NCI-H1694 treated with DMSO at 0.1 percent for 48 hours (cell line): ENCODE measurements around the gene TSSK3.
"Not testable (repeated sequence)": the region's sequence is repeated elsewhere in the genome, so short reads cannot be mapped to it uniquely, and the experiment has no call there.

ENCODE experiments used
- DNase-seq: peaks from one replicate; lab custom pipeline; 2025; lab: John Stamatoyannopoulos, UW

Gene TSSK3

DNA sequence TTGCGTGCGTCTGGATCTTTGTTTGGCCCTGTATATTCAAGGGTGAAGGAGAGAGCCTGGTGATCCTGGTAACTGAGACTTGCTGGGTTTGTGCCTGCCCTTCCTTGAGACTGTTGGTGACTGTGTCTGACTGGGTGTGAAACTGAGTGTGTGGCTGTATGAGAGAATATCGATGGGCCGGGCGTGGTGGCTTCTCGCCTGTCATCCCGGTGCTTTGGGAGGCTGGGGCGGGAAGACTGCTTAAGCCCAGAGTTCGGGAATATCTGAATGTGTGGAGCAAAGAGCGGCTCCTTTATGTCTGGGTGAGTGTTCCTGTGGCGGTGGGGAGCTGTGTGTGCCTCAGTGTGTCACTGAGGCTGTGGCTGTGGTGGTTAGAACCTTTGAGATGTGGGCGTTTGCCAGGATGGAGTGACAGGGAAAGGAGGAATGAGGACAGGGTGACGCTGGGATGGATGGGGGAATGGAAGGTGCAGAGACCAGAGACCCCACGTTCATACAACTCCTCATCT, 23.6 kb upstream of the TSSK3 start:
- no peak for DNase-seq

DNA sequence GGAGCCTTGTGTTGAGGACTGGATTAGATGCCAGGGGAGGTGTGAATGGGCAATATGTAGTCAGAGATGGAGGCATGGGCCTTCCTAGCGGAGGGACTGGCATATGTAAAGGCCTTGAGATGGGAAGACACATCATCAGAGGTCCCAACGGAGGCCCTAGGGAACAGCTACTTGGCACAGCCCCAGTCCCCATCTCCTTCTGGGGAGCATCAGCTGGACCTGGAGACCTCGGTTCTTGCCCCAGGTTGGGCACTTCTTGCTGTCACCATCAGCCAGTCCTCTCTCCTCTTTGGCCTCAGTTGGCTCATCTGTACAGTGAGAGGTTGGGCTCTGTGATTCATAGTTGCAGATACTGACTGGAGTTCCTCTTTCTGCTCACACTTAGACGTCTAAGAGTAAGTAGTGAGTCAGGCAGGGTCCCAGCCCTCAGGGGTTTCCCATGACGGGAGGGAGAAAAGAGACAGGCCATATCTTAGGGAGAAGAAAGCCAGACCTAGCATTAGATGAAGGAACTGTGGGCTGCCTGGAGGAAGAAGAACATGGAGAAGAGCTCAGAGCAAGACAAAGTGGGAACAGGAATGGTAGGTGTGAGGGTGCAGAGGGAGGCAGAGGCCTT, 22.9 kb upstream of the TSSK3 start:
- DNase-seq, result no peak

DNA sequence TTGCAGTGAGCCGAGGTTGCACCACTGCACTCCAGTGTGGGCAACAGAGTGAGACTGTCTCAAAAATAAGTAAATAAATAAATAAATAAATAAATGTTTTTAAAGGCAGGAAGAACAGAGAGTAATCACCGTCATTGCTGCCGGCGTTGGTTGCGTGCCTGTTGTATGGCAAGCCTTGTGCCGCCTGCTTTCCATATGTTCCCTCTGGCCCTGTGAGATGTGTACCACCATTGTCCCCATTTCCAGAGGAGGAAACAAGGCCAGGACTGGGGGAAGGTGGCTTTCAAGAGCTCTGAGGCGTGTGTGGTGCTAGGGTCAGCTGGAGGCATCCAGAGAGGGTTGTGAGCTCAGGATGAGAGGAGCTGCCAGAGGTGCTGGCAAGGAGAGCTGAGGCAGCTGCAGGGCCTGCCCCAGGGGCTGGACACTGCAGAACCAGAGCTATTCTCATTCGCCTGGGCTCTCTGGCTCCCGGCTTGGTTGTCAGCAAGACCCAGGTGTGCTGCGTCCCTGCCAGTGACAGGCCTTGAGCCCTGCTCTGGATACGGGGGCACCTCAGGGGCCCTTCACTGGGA, 21.1 kb upstream of the TSSK3 start:
- DNase-seq, result no peak

DNA sequence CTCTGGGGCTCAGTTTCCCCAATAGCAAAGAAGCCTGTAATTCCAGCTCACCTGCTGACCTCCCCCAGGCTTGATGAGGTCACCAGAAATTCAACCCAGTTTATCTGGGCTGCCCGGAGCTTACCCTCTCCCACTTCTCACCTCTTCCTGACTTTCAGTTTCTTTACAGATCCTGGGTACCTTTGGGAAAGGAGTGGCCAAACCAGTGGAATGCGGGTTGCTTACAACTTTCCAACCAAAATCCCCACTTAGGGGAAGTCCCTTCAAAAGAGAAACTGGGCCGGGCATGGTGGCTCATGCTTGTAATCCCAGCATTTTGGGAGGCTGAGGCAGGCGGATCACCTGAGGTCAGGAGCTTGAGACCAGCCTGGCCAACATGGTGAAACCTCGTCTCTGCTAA, 20.4 kb upstream of the TSSK3 start:
- no peak for DNase-seq

DNA sequence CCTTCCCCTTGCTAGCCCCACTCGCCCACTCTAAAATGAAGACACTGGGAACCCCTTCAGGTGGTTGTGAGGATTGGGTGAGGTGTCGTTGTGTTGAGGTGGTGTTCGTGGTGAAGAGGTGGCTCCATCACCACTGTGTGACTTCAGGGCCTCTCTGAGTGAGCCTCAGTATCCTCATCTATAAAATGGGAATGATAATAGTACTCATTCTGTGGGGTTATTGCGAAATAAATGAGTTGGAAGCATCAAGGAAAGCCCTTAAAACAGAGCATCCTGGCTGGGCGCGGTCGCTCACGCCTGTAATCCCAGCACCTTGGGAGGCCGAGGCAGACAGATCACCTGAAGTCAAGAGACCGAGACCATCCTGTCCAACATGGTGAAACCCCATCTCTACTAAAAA, 19.6 kb upstream of the TSSK3 start:
- DNase-seq, result no peak

DNA sequence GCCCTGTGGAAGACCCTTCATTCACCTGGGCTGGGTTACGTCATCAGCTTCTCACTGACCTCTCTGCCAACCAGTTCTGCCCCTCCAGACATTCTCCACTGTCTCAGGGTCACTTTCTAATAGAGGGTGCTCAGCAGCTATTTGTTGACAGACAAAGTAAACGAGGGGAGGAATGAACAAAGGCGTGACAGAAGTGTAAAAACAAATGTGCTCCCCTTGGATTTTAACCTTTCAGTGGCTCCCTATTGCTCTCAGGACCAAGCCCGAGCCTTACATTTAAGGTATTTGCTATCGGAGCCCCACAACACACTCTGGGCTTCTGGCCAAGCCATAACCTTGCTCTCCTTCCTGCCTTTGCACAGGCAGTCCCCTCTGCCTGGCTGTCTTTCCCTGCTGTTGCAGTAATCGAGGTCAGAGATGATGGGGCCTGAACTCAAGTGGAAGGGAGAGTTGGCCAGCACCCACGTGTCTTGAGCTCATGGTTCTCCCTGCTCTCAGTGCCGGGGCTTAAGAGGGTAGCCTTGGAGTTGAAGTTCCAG, 17.0 kb upstream of the TSSK3 start:
- no peak for DNase-seq

DNA sequence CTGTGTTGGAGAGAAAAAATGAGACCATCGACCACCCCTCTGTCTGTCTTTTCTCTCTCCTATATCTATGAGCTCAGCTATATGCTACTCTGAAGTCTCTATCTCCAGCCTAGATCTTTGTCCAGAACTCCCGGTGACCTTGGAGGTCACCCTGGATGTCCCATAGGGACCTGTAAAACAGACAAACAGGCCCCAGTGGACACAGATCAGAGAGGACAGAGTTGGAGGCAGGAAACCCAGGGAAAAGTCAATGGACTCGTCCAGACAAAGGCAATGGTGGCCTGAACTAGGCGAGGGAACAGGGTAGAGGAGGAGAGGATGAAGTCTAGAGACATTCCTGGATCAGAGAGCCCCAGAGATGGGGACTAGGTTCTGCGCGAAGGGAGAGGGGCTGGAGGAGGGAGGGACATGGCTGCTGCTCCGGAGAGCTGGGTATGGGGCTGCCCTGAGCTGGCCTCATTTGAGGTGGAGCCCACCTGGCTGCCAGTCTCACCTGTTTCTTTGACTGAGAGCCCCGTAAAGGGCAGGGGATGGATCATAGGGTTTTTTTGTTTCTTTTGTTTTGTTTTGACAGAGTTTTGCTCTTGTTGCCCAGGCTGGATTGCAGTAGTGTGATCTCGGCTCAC, 15.7 kb upstream of the TSSK3 start:
- DNase-seq, result no peak

DNA sequence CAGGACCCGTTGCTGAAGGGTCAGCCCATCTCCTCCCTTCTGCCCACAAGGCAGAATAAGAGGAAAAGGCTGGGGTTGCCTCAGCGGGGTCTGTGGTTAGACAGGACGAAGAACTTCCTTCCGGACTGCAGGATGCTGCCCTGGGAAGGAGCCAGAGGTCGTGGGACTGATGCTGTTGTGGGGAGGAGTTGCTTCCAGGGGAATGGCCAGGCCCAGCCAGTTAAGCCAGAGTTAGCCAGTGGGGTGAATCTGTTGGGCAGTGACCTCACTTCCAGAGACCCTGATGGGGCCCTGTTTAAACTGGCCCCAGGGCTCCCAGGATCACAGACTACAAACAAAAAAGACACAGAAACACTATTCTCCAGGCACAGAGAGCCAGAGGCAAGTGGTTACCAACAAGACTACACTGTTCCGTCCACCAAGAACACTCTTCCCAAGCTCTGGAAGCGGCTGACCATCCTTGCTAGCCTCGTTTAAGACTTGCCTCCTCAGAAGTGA, 13.1 kb upstream of the TSSK3 start:
- DNase-seq, result no peak

DNA sequence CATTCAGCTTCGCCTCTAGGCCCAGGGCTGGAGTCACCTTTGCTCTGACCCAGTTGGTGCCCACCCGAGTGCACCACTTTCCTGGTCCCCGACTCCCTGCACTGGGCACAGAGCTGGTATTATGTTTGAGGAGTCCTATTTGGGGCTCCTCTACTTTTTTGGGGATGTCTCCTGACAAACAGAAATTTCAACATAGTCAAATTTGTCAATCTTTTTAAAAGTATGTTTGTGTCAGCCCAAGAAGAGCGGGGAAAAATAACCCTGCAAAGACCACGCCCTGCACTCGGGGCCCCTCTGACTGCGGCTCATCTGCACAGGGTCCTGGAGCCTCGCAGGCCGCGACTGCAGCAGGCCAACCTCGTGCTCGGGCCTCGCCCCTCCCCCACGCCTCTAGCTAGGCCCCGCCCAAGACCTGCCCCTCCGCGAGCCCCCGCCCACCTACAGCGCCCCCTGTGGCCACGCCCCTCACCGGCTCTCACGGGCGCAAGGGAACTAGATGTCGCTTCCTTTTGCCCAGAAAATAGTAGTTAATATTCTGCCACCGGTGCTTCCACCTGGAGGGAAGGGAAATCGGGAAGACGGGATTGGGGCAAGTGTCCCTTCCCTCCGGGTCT, 11.4 kb upstream of the TSSK3 start:
- no peak for DNase-seq

DNA sequence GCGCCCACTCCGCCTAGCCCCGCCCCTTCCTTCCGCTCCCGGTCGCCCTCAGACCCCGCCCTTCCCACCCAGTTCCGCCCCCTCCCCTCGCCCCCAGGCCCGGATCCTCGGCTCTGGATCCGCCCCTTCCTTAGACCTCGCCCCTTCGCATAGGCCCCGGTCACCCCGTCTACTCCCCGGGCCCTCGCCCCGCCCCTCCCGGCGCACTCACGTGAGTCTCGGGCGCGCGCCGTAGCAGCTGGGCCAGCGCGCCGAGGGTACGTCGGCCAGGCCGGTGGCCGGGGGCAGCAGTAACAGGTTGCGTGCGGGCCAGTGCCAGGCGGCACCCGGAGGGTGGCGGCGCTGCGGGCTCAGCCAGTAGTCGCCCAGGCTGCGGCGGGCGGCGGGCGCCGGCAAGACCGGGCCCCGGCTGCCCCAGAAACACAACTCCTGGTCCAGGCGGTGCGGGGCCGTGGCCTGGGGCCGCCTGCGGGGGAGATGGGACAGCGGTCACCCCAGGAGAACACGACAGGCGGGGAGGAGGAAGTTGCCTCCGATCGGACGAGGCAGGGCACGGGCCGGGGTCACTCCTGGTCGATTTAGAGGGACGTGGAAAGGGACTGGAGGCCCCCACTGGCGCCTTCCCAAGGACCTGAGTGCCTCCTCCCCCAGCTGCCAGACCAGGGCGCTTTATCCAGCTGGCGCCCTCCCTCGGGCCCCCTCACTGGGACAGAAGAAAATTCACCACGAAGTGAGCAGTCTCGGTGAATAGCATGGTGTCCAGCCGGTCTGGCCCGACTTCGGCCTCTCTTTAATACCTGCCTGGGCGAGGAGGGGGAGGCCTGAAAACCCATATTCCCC, 10.7 kb upstream of the TSSK3 start:
- DNase-seq, result peak; percentile 71

DNA sequence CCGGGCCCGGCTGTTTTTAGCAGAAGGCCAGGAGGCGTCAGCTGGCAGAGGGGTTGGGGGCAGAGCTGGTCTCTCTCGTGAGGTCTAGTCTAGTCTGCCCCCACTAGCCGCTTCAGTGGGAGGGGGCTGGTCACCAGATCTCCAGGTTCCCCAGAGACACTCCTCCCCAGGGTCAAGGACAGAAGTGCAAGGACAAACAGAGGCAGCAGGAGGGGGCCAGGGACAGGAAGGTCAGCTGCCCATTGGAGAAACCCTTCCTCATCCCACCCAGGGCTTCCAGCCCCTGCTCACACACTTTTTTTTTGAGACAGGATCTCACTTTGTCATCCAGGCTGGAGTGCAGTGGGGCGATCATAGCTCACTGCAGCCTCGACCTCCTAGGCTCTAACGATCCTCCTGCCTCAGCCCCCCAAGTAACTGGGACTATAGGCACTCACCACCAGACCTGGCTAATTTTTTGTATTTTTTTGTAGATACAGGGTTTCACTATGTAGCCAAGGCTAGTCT, 10.0 kb upstream of the TSSK3 start:
- DNase-seq, result no peak

DNA sequence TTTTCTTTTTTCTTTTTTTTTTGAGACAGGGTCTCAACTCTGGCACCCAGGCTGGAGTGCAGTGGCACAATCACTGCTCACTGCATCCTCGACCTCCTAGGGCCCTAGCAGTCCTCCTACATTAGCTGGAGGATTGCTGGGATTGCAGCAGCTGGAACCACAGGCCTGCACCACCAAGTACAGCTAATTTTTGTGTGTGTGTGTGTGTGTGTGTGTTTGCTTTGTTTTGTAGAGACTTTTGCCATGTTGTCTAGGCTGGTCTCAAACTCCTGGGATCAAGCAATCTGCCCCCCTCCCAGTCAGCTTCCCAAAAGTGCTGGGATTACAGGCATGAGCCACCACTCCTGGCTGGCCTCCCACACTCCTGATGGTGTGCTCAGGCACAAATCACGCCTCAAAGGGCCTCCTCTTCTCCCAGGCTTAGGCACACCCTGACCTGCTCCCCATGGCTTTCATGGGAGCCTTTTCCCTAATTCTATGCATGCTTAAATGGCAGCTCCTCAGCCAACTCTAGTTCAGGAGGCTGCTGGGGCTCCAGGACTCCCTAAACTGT, 9.4 kb upstream of the TSSK3 start:
- DNase-seq, result no peak

DNA sequence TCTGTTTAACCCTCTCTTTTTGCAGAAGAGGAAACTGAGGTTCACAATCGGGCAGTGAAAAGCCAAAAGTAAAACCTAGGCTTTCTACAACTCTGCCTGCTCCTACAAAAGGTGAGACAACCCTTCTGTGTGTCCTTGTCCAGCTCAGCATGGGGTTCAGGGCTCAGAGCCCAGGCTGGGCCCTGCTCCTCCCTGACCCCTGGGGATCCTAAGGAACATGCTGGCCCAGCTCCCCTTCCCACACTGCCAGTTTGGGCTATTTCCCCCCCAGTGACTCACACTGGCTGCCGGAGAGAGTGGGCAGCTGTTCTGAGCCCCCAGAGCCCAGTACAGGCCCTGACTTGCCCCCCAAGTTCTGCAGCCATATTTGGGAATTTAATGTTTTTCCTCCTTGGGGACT, 8.9 kb upstream of the TSSK3 start:
- DNase-seq, result no peak

DNA sequence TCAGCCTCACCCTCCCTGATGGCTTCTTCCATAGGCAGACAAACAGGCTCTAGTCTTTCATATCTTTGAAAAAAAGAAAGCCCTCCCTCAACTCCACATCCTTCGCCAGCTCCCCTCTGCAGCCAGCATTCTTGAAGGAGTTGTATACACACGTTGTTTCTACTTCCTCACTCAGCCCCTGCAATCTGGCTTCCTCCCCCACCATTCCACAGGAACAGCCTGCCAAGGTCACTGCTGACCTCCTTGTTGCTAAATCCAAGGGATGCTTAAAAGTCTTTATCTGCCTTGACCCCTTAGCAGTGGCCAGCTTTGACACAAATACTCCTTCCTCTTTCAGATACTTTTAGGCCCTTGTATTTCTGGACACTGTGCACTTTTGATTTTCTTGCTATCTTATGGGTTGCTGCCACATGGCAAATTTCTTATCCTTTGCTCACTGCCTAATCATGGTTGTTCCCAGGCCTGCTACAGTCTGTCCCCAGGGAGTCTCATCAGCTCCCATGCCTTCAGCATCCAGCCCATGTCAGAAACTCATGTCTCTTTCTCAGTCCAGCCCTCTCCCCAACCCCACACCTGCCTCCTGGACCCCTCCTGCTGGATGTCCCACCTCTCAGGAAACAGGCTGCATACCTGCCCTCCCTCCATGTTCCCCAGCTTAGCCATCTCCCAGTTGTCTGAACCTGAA, 8.3 kb upstream of the TSSK3 start:
- DNase-seq, result no peak

DNA sequence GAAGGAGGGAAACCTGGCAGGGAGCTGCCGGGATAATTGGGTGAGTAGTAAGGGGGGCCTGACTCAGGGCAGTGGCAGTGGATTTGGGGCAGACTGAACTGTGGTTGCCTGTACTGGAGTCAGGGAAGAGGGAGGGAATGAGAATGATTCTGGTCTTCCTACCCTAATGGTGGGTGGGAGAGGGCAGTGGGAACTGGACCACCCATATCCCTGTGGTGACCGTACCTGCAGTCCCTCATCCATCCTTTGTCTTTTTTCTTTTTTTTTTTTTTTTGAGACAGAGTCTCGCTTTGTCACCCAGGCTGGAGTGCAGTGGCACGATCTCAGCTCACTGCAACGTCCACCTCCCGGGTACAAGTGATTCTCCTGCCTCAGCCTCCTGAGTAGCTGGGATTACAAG, 6.6 kb upstream of the TSSK3 start:
- DNase-seq, result not testable (repeated sequence)

DNA sequence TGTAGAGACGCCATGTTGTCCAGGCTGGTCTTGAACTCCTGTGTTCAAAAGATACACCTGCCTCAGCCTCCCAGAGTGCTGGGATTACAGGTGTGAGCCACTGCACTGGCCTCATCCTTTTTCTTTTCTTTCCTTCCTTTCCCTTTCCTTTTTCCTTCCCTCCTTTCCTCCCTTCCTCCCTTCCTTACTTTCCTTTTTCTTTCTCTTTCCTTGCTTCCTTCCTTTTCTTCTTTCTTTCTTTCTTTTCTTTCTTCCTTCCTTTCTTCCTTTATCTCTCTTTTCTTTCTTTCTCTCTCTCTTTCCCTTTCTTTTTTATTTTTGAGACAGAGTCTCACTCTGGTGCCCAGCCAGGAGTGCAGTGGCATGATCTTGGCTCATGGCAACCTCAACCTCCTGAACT, 5.9 kb upstream of the TSSK3 start:
- DNase-seq, result no peak

DNA sequence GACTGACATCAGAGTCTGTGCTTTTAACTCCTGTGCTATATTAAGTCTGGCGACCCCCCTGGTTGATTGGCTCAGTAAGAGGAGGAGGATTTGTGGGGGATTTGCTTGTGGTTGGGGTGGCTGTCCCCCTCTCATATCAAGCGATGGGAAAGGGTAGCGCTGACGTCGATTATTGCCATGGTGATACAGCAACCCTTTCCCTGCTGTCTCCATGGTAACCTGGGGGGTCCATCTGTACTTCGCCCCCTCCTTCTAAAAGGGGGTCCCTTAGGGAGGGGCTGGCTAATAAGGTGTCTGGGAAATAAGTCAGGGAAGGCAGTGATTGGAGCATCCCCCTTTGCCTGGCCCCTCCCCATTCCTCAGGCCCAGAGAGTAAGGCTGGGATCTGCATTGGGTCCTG, 4.7 kb upstream of the TSSK3 start:
- DNase-seq, result no peak

DNA sequence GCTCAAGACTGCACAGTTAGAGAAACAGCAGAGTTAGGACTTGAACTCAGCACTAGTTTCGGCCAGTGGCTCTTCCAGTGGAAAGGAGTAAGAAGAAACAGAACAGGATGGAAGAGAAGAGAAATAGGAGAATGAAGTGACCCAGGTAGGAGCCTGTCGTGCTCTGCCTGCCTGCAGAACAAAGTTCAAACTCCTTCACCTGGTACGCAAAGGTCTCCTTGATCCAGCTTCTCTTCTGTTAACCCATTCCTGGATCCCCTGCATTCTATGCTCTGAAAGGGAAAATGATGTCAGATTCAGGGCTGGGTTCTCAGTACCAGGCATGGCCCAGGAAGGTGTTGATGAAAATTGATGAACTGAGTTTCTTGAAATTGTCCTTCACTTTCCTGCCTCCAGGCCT, 3.9 kb upstream of the TSSK3 start:
- DNase-seq, result no peak

DNA sequence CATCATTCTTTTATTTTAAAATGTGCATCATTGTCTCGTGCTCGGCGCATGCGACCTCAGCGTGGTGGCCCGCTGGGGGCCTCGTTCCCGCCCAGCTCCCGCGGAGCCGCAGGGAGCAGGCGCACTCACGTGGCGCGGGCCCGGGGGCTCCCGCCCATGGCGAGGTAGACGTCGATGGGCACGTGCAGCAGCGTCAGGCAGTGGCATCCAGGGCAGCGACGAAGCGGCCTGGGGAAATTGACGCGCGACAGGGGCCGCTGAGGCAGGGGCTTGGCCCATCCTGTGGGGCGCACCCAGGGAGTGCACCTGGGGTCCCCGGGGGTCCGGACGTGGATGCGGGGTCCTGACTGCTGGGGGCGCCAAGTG, 1.0 kb upstream of the TSSK3 start:
- no peak for DNase-seq

DNA sequence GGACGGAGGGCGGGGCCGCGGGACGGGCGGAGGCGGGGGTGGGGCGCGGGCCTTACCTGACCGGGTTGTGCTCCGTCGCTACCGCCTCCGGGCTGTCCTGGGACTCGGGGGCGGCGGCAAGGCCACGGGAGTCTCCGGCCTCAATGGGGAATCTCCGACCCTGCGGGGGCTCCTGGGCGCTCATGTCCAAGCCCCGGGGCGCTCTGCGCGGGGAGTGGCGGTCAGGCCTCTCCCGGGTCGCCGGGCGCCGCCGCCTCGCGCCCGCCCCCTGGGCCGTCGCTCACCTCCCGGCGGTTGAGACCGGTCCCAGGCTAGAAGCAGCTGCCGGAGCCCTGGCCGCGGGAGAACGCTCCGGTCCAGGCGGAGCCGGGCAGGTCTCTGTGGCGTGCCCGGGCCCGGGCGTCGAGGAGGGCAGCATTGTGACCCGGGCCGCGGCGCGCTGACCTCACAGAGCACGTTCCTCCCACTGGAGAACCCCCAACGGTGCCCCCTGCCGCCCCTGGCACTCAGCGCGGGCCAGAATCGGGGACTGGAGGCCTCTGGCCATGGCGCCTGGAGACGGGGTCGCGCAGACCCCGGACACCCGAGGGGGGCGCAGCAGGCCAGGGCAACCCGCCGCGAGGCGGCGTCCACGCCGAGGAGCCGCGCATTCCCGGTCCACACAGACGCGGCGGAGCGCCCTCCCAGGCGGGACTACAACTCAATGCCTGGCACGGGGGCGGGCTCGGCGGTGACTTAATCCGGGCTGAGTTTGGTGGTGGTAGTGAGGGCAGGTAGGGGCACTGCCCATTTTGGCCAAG, 465 bp upstream of the TSSK3 start:
- DNase-seq, result no peak
